Mucosa of descending colon (tissue), 3 donors: ENCODE measurements around the gene FNDC3A. TPM values are rescaled to one million over a fixed set of nuclear protein-coding genes. Genes with fewer than 3 reads are reported as not detected.

Source experiments
- ATAC-seq: fragments of 200-7000 bp; cut with Tn5 transposase; one replicate; pipeline ENCODE4 v1.9.1; 2020; ENCODE audit warnings: mild to moderate bottlenecking, moderate library complexity
- DNase-seq, 3 donors: peaks; one replicate each; pipeline ENCODE4 v3.0.0-alpha.2; 2020
- H3K36me3 ChIP-seq: fragments of 200-600 bp; one replicate; pipeline ENCODE4 v1.8.0; 2021; ENCODE audit warnings: low read depth, mild to moderate bottlenecking
- H3K4me1 ChIP-seq: fragments of 200-600 bp; one replicate; pipeline ENCODE4 v1.8.0; 2021; ENCODE audit warnings: low read depth, mild to moderate bottlenecking
- H3K4me3 ChIP-seq: fragments of 200-600 bp; one replicate; pipeline ENCODE4 v1.8.0; 2021; ENCODE audit warnings: mild to moderate bottlenecking
- H3K9me3 ChIP-seq: fragments of 200-600 bp; one replicate; pipeline ENCODE4 v1.8.0; 2021; ENCODE audit warnings: mild to moderate bottlenecking
- CTCF ChIP-seq: fragments of 200-600 bp; IDR thresholded peaks from one replicate; pipeline ENCODE4 v1.8.0; 2022; ENCODE audit warnings: antibody characterized with exemption, mild to moderate bottlenecking
- intact Hi-C, 2 donors: fragments of 100-400 bp; cut with DNase I in 1 of 2; cut with micrococcal nuclease in 1 of 2; formaldehyde crosslinking; loops; one replicate each; pipeline versions ENCODE4 v1.11.0 to v1.11.1; 2022; cut with DNase I, micrococcal nuclease
- total RNA-seq, 3 donors: library from RNA; stranded (reverse); fragmentation: NEBNext Ultra II Directional in 2 of 3; extraction: Animal tissue kit (Norgen Biotek cat#: 25700) in 2 of 3; gene quantifications; one replicate each; pipeline versions ENCODE4 v1.2.1 to v1.2.4, GENCODE V29; 2021 to 2023
- donor health status: DM: no; HTN: no; CAD: no; lungs with moderate emphysema.
- donor health status: DM: no; HTN: no; CAD: no.
- donor health status: DM: no; HTN: yes; CAD: no.

FNDC3A gene
- total RNA-seq, 3 donors from 2014 or later = 46.6 to 63.6 (median 47.3) TPM

- ATAC-seq = peak; percentile 33
- no peaks in the 10 kb centered on the region for H3K4me1 ChIP-seq
- H3K9me3 ChIP-seq = no peaks in the 10 kb centered on the region
- H3K4me3 ChIP-seq = no peak overlapping the region
- TF ChIP-seq CTCF = no peak
- H3K36me3 ChIP-seq = no peaks in the 10 kb centered on the region
- DNase-seq = no peak
- intact Hi-C loops = no loop called here
Observed at GRCh38 chr13:48962281-48962680, 13.4 kb upstream of the FNDC3A start.

- Histone ChIP-seq H3K9me3 (no peaks in the 10 kb centered on the region), H3K4me1 (no peaks in the 10 kb centered on the region), H3K36me3 (no peaks in the 10 kb centered on the region), H3K4me3 (no peak overlapping the region)
- DNase-seq = no peak
- ATAC-seq = no peak
- no peak for TF ChIP-seq CTCF
- intact Hi-C loops = no loop called here
Observed at GRCh38 chr13:48965736-48966135, 10.0 kb upstream of the FNDC3A start.

GRCh38 chr13:48969685-48970084 lies 6.0 kb upstream of the FNDC3A start:
- ATAC-seq = no peak
- intact Hi-C loops = loop anchor here in 1 of 2 donors (10.0 kb wide), 1 partner anchor 155 kb away; no protein-coding TSS in a partner anchor
- no peaks in the 10 kb centered on the region for H3K36me3 ChIP-seq
- TF ChIP-seq CTCF = no peak
- no peak overlapping the region for H3K4me3 ChIP-seq
- H3K9me3 ChIP-seq = no peaks in the 10 kb centered on the region
- H3K4me1 ChIP-seq = peaks cover under 1% of the 10 kb centered on the region
- DNase-seq = no peak

GRCh38 chr13:48973845-48974431 lies 1.8 kb upstream of the FNDC3A start:
- intact Hi-C loops = loop anchor here in 1 of 2 donors (10.0 kb wide), 1 partner anchor 151 kb away; no protein-coding TSS in a partner anchor
- ATAC-seq = no peak
- peaks cover 13% of the 10 kb centered on the region for H3K4me1 ChIP-seq
- H3K36me3 ChIP-seq = no peaks in the 10 kb centered on the region
- H3K9me3 ChIP-seq = no peaks in the 10 kb centered on the region
- no peak for DNase-seq
- TF ChIP-seq CTCF = no peak
- H3K4me3 ChIP-seq = no peak overlapping the region

- peak; percentile 40 for ATAC-seq
- peak; percentile 50 to 85 (median 68) for DNase-seq
- Histone ChIP-seq H3K4me1 (peaks cover 13% of the 10 kb centered on the region), H3K36me3 (no peaks in the 10 kb centered on the region), H3K4me3 (peak overlapping the region; percentile 58), H3K9me3 (no peaks in the 10 kb centered on the region)
- intact Hi-C loops = loop anchor here in 1 of 2 donors (10.0 kb wide), 1 partner anchor 150 kb away; no protein-coding TSS in a partner anchor
- no peak for TF ChIP-seq CTCF
Observed at GRCh38 chr13:48975101-48975855, 434 bp upstream of the FNDC3A start.
